T-helper 9 cell (primary cell): ENCODE measurements around the gene ARHGAP35.
A peak's percentile ranks its signal among the peaks of the same experiment; 100 is the strongest.
"Not testable (repeated sequence)": the region's sequence is repeated elsewhere in the genome, so short reads cannot be mapped to it uniquely, and the experiment has no call there.

Experiments
- DNase-seq: peaks from one replicate; pipeline ENCODE4 v3.0.0-alpha.2; 2020

Gene ARHGAP35

DNA sequence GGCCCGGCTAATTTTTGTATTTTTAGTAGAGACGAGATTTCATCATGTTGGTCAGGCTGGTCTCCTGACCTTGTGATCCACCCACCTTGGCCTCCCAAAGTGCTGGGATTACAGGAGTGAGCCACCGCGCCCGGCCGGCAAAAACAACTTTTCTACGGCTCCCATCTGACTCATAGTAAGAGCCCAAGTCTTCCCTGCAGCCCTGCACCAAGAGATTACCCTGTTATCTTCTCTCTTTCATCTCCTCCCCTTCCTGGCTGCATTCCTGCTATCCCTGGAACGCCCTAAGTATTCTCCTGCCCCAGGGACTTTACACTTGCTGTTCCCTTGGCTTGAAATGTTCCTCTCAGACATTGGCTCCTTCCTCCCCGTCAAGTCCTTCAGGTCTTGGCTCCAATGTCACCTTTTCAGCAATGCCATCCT, 16.7 kb upstream of the ARHGAP35 start:
- DNase-seq, result no peak

DNA sequence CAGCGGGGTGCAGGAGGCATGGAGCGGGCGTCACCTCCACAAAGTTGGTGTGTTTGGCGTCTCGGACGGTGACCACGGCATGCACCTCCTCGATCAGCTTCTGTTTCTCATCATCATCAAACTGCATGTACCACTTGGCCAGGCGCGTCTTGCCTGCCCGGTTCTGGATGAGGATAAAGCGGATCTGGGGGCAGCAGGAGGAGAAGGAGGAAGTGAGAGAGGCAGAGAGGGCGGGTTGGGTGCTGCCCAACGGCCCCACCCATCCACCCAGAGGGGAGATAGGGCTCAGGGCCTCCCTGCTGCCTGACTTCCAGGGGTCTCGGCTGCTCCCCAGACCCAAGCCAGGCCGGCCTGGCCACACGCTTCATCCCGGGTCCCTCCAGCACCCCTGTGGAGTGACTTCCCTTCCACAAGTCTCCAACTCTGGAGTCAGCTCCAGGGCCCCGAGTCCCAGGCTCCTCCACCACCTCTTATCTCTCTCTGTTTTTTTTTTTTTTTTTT, 14.8 kb upstream of the ARHGAP35 start:
- DNase-seq, result no peak

DNA sequence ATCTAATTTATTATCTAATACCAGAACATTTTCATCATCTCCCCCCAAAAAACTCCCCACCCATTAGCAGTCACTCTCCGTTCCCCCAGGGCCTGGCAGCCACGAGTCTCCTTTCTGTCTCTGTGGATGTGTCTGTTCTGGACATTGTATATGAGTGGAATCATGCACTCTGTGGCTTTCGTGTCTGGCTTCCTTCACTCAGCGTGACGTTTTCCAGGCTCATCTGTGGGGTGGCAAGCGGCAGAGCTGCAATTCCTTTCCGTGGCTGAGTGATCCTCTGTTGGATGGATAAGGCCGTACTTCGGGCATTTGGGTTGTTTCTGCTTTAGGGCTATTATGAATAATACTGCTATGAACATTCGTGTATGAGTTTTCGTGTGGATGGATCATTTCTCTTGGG, 13.3 kb upstream of the ARHGAP35 start:
- no peak for DNase-seq

DNA sequence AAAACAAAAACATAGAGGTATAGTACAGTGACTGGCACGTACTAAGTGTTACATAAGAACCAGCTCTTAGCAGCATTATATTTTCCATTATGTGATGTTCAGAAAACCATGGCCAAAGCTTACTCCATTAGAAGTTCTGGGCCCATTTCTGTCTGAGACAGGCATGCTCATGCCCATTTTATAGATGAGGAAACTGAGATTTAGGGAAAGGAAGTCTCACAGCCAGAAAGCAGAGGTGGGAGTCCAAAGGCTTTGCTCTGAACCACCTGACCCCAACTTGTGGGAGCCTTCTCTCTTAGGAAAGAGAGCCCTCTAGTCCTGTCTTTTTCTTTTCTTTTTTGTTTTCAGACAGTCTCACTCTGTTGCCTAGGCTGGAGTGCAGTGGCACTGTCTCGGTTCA, 12.4 kb upstream of the ARHGAP35 start:
- DNase-seq, result no peak

DNA sequence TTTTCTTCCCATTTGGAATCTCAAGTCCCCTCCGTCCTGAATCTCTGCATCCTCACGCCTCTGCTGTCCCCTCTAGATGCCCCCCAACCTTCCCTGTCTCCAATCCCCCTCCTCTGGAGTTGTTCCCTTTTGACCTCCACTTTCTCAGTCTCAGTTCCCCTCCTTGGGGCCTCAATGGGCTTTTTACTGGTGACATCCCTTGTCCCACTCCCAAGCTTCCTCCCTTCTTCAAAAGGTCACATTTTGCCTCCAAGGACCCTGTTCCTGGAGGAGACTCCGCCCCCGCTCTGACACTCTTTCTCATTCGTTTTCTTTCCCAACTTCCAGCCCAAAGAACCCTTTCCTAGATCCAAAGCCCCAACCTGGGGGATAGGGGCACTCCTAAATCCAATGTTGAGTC, 11.2 kb upstream of the ARHGAP35 start:
- no peak for DNase-seq

DNA sequence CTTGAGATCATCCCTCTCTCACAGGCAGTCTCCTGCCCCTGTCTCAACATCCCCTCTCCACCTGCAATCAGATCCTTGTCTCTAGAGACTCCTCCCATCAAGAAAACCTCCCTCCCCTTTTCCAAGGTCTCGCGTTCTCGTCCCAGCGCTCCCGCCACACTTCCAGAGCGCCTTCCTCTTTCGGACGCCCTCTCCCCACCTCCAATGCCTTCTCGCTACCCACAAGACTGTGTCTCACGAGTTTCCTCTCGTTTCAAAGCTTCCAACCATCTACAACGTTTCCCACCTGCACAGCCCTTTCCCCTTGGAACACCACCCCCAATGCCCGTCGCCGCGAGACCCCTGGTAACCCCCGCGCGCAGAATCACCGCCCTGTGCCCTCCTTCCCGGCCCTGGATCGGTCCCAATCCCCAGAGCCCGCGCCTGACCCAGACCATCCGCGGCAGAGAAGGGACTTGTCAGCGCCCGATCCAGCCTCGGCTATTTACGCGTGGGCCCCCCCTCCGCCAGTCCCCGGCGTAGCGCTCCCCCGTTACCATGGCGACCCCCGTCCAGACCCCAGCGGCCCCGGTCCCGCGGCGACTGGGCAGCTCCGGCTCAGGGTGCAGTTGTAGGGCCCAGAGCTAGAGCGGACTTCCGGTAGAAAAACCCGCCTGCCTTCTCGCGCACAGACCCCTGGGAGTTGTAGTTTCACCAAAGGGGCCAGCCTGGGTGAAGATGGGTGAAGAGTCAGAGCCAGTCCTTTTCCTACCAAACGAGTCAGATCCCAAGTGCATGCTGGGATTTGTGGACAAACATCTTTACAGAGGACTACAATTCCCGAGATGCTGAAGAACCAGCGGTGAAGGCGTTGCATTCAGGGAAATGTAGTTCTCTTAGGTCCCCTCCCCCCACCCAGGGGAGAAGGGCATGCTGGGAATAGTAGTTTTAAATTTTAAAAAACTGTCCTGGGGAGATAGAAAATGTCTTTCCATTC, 10.3 kb upstream of the ARHGAP35 start, which contains the start of gene AP2S1:
AP2S1 (minus strand) TSS at position 619 of the 976 bp plus-strand sequence; CDS start at position 539, 80 bp downstream.
- DNase-seq, result peak; percentile 90

DNA sequence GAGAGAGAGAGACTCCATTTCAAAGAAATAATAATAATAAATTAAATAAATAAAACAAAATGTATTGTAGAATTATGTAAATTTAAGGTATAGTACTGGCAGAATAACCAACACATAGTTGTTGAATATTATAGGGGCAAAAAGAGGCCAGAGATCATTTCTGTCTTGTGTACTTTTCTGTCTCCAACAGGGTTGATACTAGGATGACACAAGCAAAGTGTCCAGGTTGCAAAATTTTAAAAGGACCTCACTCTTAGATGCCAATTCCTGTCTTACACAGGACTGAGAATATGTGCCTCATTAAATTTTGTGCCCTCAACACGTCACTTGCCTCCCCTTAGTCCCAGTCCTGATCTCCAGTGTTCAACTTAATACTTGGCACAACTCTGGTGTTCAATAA, 8.0 kb upstream of the ARHGAP35 start:
- no peak for DNase-seq

DNA sequence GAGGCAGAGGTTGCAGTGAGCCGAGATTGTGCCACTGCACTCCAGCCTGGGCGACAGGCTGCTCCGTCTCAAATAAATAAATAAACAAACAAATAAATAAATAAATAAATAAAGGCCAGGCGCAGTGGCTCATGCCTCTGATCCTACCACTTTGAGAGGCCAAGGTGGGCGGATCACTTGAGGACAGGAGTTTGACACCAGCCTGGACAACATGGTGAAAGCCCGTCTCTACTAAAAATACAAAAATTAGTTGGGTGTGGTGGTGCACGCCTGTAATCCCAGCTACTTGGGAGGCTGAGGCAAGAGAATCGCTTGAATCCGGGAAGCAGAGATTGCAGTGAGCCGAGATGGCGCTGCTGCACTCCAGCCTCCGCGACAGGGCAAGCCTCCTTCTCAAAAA, 6.1 kb upstream of the ARHGAP35 start:
- not testable (repeated sequence) for DNase-seq

DNA sequence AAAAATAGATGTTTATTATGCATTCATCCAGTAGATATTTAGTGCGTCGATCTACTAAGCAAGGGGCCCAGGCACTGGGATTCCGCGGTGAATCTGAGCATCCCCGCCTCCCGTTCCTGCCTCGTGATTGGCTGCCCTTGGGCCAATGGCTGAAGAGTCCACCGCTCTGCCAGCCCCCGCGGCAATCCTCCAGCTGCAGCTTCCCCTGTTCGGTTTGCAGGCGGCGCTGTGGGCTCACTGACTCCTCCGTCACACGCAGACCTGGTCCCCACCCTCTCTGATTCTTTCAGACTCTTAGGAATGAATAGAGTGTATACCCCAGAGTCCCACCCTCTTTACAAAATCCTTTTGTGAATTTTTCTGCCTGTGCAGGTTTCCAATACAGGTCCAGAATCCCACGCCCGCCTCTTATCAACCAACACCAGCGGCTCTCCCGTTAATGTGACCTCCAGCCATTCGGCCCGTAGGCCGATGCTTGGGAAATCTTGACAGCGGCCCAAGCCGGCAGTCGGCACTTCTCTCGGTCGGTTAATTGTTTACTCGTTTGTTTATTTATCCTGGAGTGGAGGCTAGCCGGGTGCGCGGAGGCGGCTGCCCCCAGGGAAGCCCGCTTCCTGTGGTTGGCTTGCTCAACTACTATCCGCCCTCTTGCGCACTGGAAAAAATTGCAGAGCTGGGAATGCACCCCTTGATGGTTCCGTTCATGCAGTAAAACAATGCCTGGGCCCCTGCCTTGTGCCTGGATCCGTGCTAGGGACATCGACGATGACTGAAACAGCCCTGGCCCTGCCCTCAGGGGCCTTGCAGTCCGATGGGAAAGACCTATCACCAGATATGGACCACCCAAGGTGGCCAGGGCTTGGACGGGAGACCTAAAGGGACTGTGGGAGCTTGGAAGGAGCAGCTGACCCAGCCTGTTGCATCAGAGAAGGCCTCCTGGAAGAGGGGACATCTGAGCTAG, 4.5 kb upstream of the ARHGAP35 start:
- peak; percentile 86 for DNase-seq

DNA sequence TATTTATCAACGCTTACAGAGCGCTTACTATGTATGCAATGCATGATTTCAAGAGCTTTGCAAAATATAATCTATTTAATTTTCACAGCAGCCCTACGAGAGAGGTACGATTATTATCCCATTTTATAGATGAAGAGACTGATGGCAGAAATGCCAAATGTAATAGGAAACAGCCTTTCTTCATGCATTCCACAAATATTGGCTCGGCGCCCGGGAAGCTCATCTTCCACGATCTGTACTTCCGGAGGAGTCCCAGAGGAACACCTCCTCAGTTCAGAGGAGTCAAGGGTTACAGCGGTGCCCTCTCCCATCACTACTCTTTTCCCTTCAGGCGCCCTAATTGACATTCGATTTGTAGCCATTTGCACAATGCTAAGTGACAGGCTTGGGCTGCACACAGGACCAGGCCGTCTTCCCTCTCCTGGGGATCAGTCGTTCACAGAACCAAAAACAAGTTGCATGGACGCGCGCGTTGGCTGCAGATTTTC, 1.1 kb upstream of the ARHGAP35 start:
- no peak for DNase-seq

DNA sequence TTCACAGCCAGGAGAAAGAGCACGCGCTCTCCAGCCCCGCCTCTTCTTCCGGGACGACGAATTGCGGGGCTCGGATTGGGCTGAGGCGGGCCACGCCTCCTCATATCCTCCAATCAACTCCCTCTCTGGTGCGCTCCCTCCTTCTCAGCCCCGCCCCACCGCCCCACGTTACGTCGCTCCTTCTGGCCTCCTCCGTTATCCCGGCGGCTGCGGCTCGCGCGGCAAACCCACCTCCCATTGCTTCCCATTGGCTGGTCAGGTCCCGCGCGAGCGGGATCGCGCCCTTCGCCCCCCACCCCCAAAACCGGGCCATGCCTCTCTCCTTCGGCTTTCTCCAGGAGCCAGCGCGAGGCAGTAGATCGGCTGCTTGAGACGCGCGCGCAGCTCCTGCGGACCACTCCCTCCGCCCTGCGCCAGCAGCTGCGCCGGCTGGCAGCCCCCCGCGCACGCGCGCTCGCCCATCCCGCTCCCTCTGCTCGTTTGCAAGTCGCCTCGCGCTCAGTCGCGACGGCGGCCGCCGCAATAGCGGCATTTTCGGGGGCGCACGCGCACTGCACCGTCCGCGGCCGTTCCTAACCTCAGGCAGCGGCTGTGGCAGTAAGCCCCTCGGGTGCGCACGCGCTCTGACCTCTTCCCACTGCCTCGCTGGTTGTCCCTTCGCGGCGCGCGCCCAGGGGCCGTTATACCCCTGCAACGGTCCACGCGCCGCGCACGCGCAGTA, 512 bp upstream of the ARHGAP35 start:
- peak; percentile 92 for DNase-seq

DNA sequence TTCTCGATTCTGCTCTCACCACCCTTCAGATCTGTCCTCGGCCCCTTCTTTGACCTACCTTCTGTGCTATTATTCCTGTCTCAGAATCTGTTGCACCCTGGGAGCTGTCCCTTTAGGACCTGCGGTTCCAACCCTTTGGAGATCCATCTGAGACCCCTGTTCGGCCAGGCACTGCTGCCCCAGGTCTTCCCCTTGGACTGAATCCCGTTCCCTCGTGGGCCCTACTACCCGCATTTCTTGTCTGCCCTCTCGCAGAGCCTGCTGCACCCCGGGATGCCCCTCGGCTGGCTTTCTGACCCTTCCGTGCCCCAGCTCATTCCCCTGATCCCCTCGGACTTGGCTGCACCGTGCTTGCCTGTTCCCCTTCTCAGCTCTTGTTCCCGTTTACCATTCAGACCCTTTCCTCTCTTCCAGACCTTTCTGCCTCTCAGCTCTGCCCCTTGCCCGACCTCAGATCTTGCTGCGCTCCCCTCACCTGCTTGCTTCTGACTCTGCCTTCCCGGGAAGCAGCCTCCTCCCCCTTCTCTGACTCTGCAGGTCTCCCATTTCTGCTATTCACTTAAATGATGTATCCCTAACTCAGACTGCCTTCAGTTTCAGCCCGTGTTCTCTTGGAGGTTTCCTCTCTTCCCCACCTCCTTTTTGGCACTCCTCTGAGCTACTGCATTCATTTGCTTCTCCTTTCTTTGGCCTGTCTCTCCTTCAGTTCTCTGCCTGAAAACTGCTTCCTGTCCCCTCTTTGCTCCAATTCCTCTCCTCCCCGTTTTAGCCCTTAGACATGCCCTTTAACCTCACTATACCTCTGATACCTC, 1.1 kb downstream of the ARHGAP35 start:
- DNase-seq, result no peak

DNA sequence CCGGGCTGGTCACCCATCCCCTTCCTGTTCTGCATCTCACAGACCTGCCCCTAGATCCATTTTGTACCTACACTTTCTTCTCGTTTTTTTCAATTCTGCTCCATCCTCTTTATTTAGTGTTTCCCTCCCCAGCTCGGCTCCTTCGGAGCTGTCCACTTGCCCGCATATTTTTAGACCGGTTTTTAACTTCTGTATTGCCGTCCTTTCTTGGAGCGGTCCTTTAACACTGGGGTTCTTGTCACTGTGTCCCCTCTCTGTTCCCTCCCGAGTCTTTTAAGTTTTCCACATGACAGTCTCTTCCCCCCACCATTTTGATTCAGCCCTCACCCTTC, 1.7 kb downstream of the ARHGAP35 start:
- DNase-seq, result no peak

DNA sequence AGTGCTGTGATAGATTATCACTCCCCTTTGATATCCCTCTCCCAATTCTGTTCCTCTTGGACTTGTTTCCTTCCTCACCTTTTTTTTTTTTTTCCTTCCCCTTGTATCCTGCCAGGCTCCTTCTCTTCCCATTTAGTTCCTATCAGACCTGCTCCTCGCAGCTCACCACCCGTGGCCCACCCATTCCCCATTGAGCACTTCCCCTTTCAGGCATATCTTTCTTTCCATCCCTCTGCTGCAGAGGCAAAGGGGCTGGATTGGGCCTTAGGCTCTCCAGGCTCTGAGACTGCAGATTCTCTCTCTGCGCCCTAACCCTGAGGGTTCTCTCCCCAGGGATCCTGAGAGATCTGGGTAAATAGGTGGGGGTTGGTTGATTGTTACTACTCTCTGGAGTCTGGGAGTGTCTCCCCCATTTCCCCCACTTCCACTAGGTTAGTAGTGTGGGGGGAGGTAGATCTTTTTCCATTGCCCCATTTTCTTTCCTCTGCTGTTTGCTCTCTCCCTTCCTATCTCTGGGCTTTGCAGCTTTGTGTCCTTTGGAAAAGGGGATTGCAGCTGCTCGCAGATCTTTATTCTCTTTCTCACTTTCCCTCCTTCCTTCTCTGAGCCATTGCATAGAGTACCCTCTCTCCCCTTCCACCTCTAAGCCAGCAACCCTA, 2.3 kb downstream of the ARHGAP35 start:
- no peak for DNase-seq

DNA sequence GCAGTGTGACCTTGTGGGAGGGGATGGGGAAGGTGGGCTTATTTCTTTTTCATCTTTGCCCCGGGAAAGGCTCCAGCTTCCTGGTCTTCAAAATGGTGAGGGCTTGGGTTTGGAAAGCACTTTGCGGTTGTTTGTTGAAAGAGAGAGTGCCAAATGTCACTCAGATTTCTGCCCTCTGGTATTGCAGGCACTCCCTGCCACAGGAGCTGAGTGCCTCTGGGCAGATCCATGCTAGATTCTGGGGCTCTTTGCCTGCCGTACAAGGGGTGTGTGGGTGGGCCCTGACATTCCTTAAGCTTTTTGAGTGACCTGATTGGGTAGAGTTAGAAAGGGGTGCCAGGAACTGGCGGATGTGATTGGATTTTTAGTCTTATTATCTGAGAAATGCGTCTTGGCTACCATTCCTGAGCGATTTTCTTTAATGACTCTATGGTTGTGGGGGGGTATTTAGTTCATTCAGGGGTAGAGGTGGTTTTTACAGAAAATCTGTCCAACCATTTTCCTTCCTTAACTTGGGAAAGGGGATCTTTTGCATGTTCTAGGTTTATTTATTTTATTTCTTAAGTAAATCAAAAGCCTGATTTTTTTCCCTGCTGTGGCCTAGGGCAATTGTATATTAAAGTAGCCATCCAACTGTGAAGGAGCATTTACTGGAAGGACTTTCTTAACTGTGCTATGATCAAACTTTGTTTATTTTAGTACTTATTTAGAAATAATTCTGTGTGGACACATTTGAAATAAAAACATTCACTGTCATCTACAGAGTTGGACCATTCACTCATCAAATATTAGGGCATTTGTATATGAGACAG, 3.2 kb downstream of the ARHGAP35 start:
- DNase-seq, result no peak

DNA sequence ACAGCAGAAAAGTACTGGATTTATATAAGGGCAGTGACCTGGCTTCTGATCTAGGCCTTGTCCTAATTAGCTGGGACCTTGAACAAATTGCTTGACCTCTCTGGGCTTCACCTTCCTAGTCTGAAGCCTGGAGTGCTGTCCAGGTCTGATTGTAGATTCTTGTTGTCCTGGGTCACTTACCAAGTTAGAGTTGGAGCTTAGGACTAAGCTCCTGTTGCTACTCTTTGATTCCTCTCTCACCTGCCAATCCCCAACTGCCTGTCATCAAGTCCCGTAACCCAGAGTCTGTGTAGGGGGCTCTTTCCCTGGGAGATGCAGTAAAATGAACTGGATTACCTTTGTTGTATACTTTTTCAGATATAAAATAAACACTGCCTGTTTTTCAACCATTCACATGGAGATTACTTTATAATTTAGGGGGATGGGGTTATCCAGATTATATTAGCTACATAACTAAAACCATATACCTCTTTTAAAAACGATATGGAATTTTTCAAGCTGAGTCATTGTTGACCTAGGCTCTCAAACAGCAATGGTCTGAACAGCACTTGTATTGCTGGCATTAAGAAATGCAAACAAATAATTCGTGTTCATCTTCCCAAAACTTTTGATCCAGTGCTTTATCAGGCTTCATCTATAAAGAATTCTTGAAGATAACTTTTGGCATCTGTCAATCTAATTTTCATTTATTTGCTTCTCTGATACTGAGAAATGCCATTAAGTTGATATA, 5.8 kb downstream of the ARHGAP35 start:
- no peak for DNase-seq

DNA sequence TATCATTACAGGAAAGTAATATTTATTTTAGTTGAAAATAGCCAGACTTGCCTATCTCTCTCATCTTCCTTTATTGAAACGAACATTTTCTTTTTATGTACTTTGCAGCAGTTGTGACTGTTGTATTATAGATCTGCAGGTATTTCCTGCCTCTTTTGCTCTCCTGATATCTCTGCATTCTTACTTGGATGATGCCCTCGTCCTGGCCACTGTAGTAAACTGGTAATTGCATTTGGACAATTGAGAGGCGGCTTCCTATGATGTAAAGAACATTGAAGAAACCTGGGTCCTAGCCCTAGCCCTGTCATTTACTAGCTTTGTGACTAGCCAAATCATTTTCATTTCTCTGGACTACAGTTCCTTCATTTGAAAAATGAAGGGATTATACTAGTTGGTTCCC, 6.4 kb downstream of the ARHGAP35 start:
- no peak for DNase-seq

DNA sequence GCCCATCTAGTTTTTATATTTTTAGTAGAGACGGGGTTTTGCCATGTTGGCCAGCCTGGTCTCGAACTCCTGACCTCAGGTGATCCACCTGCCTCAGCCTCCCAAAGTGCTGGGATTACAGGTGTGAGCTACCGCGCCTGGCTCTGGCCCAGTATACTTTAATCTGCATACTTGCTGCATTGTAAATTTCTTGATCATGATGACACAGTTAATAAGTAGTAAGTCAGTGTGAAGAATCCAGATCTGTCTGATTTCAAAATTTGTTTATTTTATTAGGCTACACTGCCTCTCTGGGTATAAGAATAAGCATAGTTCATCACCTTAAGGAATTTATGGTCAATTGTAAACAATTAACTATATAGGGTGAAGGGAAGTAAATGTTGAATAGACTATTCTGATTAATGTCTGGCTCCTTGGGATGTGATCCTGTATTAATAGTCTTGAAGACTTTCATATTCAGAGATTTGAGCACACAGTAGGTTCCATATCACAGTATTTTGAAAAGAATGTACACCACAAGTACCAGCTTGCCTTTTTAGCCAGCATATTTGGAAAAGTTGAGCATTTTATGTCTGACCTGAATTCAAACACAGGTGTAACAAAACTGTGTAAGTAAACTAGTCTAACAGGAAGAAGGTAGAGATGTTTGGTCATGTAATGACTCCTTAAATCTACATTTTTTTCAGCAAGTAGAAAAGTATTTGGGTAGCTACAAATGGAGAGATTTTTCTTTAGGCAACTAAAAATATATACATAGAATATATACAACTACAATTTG, 7.4 kb downstream of the ARHGAP35 start:
- no peak for DNase-seq
